H1 (cell line): ENCODE measurements around the gene DPEP2NB. TPM values are rescaled to one million over a fixed set of nuclear protein-coding genes. Genes with fewer than 3 reads are reported as not detected.

Experiments used
- CTCF ChIA-PET: fragments of 300-600 bp; sonication (Branson Sonifier 250); formaldehyde crosslinking; loops from one replicate; lab custom pipeline; 2021; ENCODE audit not compliant: partially characterized antibody; lab: Charles Lee
- POLR2A ChIA-PET: fragments of 300-600 bp; sonication (Branson Sonifier 250); formaldehyde crosslinking; loops from one replicate; lab custom pipeline; 2021; ENCODE audit warnings: inconsistent platforms; ENCODE audit not compliant: partially characterized antibody; lab: Charles Lee
- DNase-seq, 2 experiments: peaks; one replicate each; pipeline versions ENCODE4 v3.0.0 to v3.0.0-alpha.2; 2010 to 2022; ENCODE audit warnings: low spot score in 2 of 2, low read depth in 1 of 2, mixed read lengths in 1 of 2
- FAIRE-seq: peaks from 2 replicates; lab custom pipeline; 2011; peaks lifted over from hg19 to GRCh38; lab: Jason Lieb, UNC
- H2AFZ ChIP-seq: 2 replicates; pipeline ENCODE4 v1.8.1; 2012; ENCODE audit warnings: low read length, inconsistent platforms
- H2AK5ac ChIP-seq: 2 replicates; pipeline ENCODE4 v1.6.1; 2013; ENCODE audit warnings: low read depth, low read length
- H2BK120ac ChIP-seq: replicated peaks from 2 replicates; pipeline ENCODE3; 2013; ENCODE audit warnings: low read depth, low read length, inconsistent platforms
- H2BK12ac ChIP-seq: 2 replicates; pipeline ENCODE4 v1.6.1; 2013; ENCODE audit warnings: low read depth, low read length
- H2BK15ac ChIP-seq: 2 replicates; pipeline ENCODE4 v1.6.1; 2013; ENCODE audit warnings: low read length
- H2BK20ac ChIP-seq: 2 replicates; pipeline ENCODE4 v1.6.1; 2013; ENCODE audit warnings: low read length
- H2BK5ac ChIP-seq: 2 replicates; pipeline ENCODE4 v1.6.1; 2013; ENCODE audit warnings: low read depth, low read length
- H3K14ac ChIP-seq: 2 replicates; pipeline ENCODE4 v1.6.1; 2013; ENCODE audit warnings: inconsistent platforms; ENCODE audit not compliant: insufficient read length
- H3K18ac ChIP-seq: 2 replicates; pipeline ENCODE4 v1.6.1; 2013; ENCODE audit warnings: low read length; ENCODE audit errors: extremely low read depth
- H3K23ac ChIP-seq: 2 replicates; pipeline ENCODE4 v1.6.1; 2013; ENCODE audit warnings: inconsistent platforms; ENCODE audit not compliant: insufficient read length
- H3K23me2 ChIP-seq: 2 replicates; pipeline ENCODE4 v1.6.1; 2013; ENCODE audit warnings: low read depth, low read length
- H3K27ac ChIP-seq: 2 replicates; pipeline ENCODE4 v1.6.1; 2011; ENCODE audit warnings: low read depth, low read length, inconsistent platforms
- H3K27me3 ChIP-seq, 4 experiments: replicated peaks in 1 of 4; 1 replicate in 1 of 4; 2 replicates in 3 of 4; pipeline versions ENCODE4 v1.6.1 to v1.8.1; 2011 to 2013; ENCODE audit warnings: low read length in 3 of 4, mild to moderate bottlenecking in 3 of 4, inconsistent platforms in 2 of 4, mixed read lengths in 2 of 4, moderate library complexity in 1 of 4; ENCODE audit not compliant: control insufficient read depth in 3 of 4, insufficient read depth in 3 of 4; ENCODE audit errors: extremely low read depth in 1 of 4
- H3K36me3 ChIP-seq, 4 experiments: 2 replicates each; pipeline versions ENCODE4 v1.6.1 to v1.8.1; 2011 to 2013; ENCODE audit warnings: mild to moderate bottlenecking in 4 of 4, low read length in 3 of 4, moderate library complexity in 2 of 4, control low read depth in 1 of 4, inconsistent platforms in 1 of 4; ENCODE audit not compliant: insufficient read depth in 4 of 4, control insufficient read depth in 2 of 4
- H3K4ac ChIP-seq: replicated peaks from 2 replicates; pipeline ENCODE3; 2013; ENCODE audit warnings: low read length, low read depth, mixed read lengths, inconsistent platforms; ENCODE audit not compliant: insufficient read length
- H3K4me1 ChIP-seq, 4 experiments: replicated peaks in 1 of 4; 1 replicate in 1 of 4; 2 replicates in 3 of 4; pipeline versions ENCODE4 v1.6.1 to v1.8.1; 2011 to 2013; ENCODE audit warnings: low read length in 3 of 4, inconsistent platforms in 2 of 4, mixed read lengths in 1 of 4; ENCODE audit not compliant: insufficient read depth in 4 of 4, control insufficient read depth in 3 of 4
- H3K4me2 ChIP-seq, 2 experiments: 2 replicates each; pipeline versions ENCODE4 v1.6.1 to v1.8.1; 2011 to 2013; ENCODE audit warnings: low read depth in 2 of 2, low read length in 2 of 2, control low read depth in 1 of 2, inconsistent platforms in 1 of 2, mild to moderate bottlenecking in 1 of 2; ENCODE audit not compliant: insufficient read depth in 1 of 2
- H3K4me3 ChIP-seq, 4 experiments: fragments of 200-600, 300-600 bp in 1 of 4; sonication (generic), shearing (Covaris generic), sonication (Bioruptor Twin) in 1 of 4; 2 replicates each; pipeline versions ENCODE4 v1.5.1 to v1.8.1; 2011 to 2016; ENCODE audit warnings: low read length in 4 of 4, low read depth in 3 of 4, control low read depth in 2 of 4, inconsistent platforms in 2 of 4, mild to moderate bottlenecking in 2 of 4, mixed read lengths in 1 of 4, moderate library complexity in 1 of 4; ENCODE audit not compliant: insufficient read depth in 2 of 4; ENCODE audit errors: extremely low read depth in 1 of 4
- H3K56ac ChIP-seq: replicated peaks from 2 replicates; pipeline ENCODE3; 2013; ENCODE audit warnings: low read depth, mild to moderate bottlenecking, mixed read lengths, low read length, inconsistent platforms; ENCODE audit not compliant: insufficient read length
- H3K79me1 ChIP-seq: 2 replicates; pipeline ENCODE4 v1.6.1; 2013; ENCODE audit warnings: low read depth, low read length, control low read depth
- H3K79me2 ChIP-seq, 2 experiments: 2 replicates each; pipeline versions ENCODE4 v1.6.1 to v1.8.1; 2012 to 2013; ENCODE audit warnings: low read length in 2 of 2, mild to moderate bottlenecking in 2 of 2, inconsistent platforms in 1 of 2; ENCODE audit not compliant: insufficient read depth in 2 of 2, control insufficient read depth in 1 of 2
- H3K9ac ChIP-seq, 4 experiments: replicated peaks in 1 of 4; 1 replicate in 1 of 4; 2 replicates in 3 of 4; pipeline versions ENCODE4 v1.6.1 to v1.8.1; 2011 to 2013; ENCODE audit warnings: low read depth in 3 of 4, low read length in 3 of 4, control low read depth in 2 of 4, mild to moderate bottlenecking in 2 of 4, moderate library complexity in 2 of 4, inconsistent platforms in 1 of 4; ENCODE audit errors: extremely low read depth in 1 of 4
- H3K9me3 ChIP-seq, 2 experiments: 2 replicates each; pipeline versions ENCODE4 v1.6.1 to v1.8.1; 2012 to 2013; ENCODE audit warnings: mild to moderate bottlenecking in 2 of 2, moderate library complexity in 2 of 2, control low read depth in 1 of 2, inconsistent platforms in 1 of 2, low read depth in 1 of 2, low read length in 1 of 2, mixed read lengths in 1 of 2; ENCODE audit not compliant: insufficient read depth in 2 of 2
- H4K20me1 ChIP-seq, 2 experiments: replicated peaks in 1 of 2; 2 replicates each; pipeline versions ENCODE3 to v1.8.1; 2011 to 2013; ENCODE audit warnings: inconsistent platforms in 2 of 2, low read length in 2 of 2, mild to moderate bottlenecking in 1 of 2; ENCODE audit not compliant: insufficient read depth in 2 of 2, control insufficient read depth in 1 of 2
- H4K5ac ChIP-seq: 2 replicates; pipeline ENCODE4 v1.6.1; 2013; ENCODE audit warnings: low read length, low read depth, mixed read lengths, inconsistent platforms; ENCODE audit not compliant: insufficient read length
- H4K8ac ChIP-seq: 2 replicates; pipeline ENCODE4 v1.8.0; 2013; ENCODE audit warnings: mild to moderate bottlenecking, moderate library complexity, low read length, inconsistent platforms; ENCODE audit not compliant: insufficient read depth; ENCODE audit errors: extremely low read depth
- H4K91ac ChIP-seq: replicated peaks from 2 replicates; pipeline ENCODE3; 2013; ENCODE audit warnings: low read length, mixed read lengths, inconsistent platforms; ENCODE audit not compliant: insufficient read length
- ATF2 ChIP-seq: IDR thresholded peaks from 2 replicates; pipeline ENCODE4 v1.6.1; 2012; ENCODE audit warnings: low read length, inconsistent platforms
- CHD2 ChIP-seq: IDR thresholded peaks from 2 replicates; pipeline ENCODE4 v1.6.1; 2012; ENCODE audit warnings: low read length, improper control_type of control experiment
- WGBS, 2 experiments: shearing (Covaris generic) in 1 of 2; methylation state at CpG; one replicate each; pipeline versions ENCODE4 v1.1.6 to v1.1.7; 2013 to 2015; ENCODE audit warnings: low lambda C conversion rate in 2 of 2, mixed read lengths in 2 of 2, inconsistent platforms in 1 of 2, low coverage in 1 of 2, missing lambda C conversion rate in 1 of 2; ENCODE audit not compliant: insufficient replicate concordance in 2 of 2, insufficient coverage in 1 of 2, insufficient read length in 1 of 2; ENCODE audit errors: extremely low coverage in 1 of 2, missing lambda C conversion rate in 1 of 2; 5-methylcytosine and 5-hydroxymethylcytosine counted together
- polyA plus RNA-seq, 7 experiments: library from polyadenylated mRNA; depleted of rRNA in 3 of 7; stranded (reverse) in 5 of 7; unstranded in 2 of 7; fragments of >200 nt in 5 of 7; fragments of 200-250 nt in 2 of 7; gene quantifications; 1 replicate in 5 of 7; 2 replicates in 1 of 7; 4 replicates in 1 of 7; pipeline versions ENCODE4 v1.2.1 to v1.2.3, GENCODE V29; 2011 to 2013; ENCODE audit warnings: missing spikeins in 2 of 7, mixed read lengths in 2 of 7
- total RNA-seq: library from RNA; stranded (reverse); fragmentation: NEBNext Ultra II Directional; extraction: Animal tissue kit (Norgen Biotek cat#: 25700); gene quantifications from 2 replicates; pipeline ENCODE4 v1.2.1, GENCODE V29; 2021

Gene DPEP2NB
- total and polyA plus RNA-seq, 2 of the 8 experiments (the other 6 are each of a cell fraction or from before 2014, with no cell fraction given) = not detected

GRCh38 chr16:67982011-67982696, 33.6 kb downstream of the DPEP2NB start:
- Histone ChIP-seq H3K36me3 (no peaks in the 10 kb centered on the region; a peak in 1 of 8 replicates), H3K4me2 (no peak overlapping the region), H2AK5ac (no peak overlapping the region), H2AFZ (no peak overlapping the region), H2BK20ac (no peak overlapping the region), H3K27ac (no peak overlapping the region), H3K9me3 (no peaks in the 10 kb centered on the region; a peak in 1 of 4 replicates), H4K20me1 (no peaks in the 10 kb centered on the region), H3K27me3 (peaks cover 0 to 2% (median 0%) of the 10 kb centered on the region in 4 experiments; a peak in 2 of 7 replicates), H3K79me2 (no peaks in the 10 kb centered on the region), H2BK15ac (no peak overlapping the region), H2BK5ac (no peak overlapping the region), H3K14ac (no peak overlapping the region), H3K23ac (no peak overlapping the region), H3K79me1 (no peaks in the 10 kb centered on the region), H2BK120ac (no peak overlapping the region), H3K4me1 (peaks cover 0 to 4% (median 0%) of the 10 kb centered on the region in 4 experiments; a peak in 3 of 7 replicates), H3K18ac (no peak overlapping the region), H3K56ac (no peak overlapping the region), H4K91ac (no peak overlapping the region), H2BK12ac (no peak overlapping the region), H4K8ac (no peak overlapping the region), H3K9ac (no peak overlapping the region), H3K4ac (no peak overlapping the region), H4K5ac (no peak overlapping the region), H3K4me3 (no peak overlapping the region), H3K23me2 (no peaks in the 10 kb centered on the region)
- DNase-seq = no peak
- no peak for FAIRE-seq
- ChIA-PET CTCF (interaction anchor here (0.7 to 4.0 kb wide), 19 partner anchors 10 to 112 kb away, joined by 3 to 33 read pairs (median 5); partner anchors contain the start of genes DDX28, DPEP2 and DUS2), POLR2A (interaction anchor here (0.7 to 2.2 kb wide), 9 partner anchors 11 to 318 kb away, joined by 3 to 8 read pairs (median 3); partner anchors contain the start of genes DDX28, DUS2 and SLC12A4)
- WGBS, 2 experiments = 93% methylated on average over 33 of the region's 49 CpGs; no CpG with 5 or more reads in 1 of the 2 experiments
- TF ChIP-seq ATF2 (no peak), CHD2 (no peak)
